GM21515 (cell line): ENCODE results near the gene SYCE3.

Experiments
- ATAC-seq: cut with Tn5 transposase; IDR thresholded peaks from one replicate; pipeline ENCODE4 v1.9.1; 2021; ENCODE audit not compliant: unreplicated experiment

SYCE3 gene

DNA sequence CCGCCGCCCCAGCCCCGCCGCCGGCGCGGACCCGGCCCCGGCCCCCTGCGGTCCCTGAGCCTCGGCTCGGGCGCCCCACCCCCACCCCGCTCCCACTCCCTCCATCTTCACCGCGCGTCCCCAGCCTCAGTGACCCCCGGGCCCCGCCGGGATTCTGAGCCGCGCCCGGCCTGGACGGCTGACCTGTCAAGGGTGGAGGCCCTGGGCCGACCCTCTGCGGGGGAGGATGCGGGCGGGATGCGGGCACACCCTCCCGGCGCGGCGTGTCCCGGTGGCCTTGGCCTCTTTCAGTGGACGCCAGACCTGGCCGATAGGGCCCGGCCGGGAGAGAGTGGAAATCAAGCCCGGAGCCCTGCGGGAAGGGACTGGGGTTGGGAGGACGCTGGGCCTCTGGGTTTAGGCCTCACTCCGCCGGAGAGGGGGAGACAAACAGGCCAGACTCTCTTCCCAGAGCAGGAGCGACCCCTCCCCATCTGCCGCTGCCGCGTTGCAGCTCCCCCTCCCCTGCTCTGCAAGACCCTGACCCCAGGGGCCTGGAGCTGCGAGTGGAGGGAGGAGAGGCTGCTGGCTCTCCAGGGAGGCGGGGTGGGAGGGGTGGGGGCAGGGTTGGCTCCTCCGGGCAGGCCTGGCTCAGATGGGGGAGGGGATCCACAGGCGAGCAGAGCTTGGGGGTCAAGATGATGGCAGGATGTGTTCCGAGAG lies 38.4 kb upstream of the SYCE3 start:
- ATAC-seq: no peak

DNA sequence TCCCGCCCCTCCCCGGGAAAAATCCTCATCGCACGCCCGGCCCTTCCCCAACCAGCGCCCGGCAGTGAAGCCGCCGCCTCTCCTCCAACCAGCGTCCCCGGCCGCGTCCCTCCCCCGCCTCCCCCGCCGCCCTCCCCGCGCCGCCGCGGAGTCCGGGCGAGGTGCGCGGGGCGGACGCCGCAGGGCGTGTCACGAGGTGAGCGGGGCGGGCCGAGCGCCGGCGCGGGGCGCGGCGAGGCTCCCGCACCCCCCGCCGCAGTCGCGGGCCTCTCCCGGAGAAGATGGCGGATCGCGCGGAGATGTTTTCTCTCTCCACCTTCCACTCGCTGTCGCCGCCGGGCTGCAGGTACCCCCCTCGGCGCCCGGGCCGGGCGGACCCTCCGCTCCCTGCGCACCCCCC lies 37.8 kb upstream of the SYCE3 start, which contains the start of gene MAPK8IP2:
Gene MAPK8IP2, plus strand, starts transcription at position 256 of the 400 bp plus-strand sequence. Its CDS starts 26 bp downstream, at position 282.
- no peak for ATAC-seq

DNA sequence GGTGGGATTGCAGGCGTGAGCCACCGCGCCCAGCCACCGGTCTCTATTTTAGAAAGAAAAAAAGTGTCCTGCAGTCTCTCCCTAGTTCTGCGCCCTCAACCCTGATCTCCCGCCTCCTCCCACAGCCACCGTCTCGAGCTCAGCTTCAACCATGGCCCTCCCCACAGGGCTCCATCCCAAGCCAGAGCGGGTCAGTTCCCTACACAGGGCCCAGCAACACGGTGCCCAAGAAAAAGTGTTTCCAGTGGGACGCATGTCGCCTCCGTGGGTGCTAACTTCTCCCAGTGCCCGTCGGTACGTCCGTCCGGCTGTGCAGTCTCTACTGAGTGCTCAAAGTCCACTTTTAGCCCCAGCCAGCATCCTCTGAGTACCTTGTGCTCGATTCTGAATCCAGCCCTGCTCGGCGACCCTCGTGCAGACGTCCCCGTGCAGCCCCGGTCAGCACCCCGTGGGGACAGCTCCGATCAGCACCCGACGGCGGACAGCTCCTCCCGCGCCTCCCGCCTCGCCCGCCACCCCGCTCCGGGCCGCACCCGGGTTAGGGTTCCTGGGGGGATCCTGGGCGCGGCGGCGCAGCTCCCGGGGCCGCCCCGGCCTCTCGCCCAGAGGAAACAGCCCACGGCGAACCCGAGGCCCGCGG lies 37.2 kb upstream of the SYCE3 start:
- no peak for ATAC-seq

DNA sequence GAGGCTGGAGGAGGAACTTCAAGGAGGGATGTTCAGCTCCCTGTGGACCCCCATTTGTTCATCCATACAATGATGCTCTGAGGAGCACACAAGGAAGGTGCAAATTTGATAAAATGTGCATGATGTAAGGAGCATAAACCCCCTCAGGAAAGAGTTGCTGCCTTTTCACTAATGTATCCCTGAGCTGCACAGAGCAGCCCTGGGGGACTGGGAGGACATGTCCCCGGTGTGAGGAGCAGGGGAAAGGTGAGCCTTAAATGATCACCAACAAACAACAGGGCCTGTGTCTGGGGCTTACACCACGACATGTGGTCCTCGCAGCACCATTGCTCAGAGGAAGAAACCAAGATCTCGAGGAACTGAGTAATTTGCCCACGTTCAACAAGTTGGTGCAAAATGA lies 34.4 kb upstream of the SYCE3 start:
- no peak for ATAC-seq

DNA sequence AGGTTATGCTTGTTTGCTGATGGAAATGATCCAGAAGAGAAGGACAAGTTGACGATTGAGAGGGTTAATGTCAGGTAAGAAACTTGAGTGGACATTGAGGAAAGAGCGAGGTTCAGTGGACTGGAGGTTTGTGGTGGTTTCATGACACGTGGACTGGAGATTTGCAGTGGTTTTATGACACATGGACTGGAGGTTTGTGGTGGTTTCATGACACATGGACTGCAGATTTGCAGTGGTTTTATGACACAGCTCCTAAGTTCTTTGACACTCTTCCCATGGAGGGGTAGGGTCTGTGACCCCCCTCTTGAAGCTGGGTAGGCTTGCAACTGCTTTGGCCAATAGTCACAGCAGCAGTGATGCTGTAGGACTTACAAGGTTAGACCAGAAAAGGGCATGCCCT lies 32.5 kb upstream of the SYCE3 start:
- no peak for ATAC-seq

DNA sequence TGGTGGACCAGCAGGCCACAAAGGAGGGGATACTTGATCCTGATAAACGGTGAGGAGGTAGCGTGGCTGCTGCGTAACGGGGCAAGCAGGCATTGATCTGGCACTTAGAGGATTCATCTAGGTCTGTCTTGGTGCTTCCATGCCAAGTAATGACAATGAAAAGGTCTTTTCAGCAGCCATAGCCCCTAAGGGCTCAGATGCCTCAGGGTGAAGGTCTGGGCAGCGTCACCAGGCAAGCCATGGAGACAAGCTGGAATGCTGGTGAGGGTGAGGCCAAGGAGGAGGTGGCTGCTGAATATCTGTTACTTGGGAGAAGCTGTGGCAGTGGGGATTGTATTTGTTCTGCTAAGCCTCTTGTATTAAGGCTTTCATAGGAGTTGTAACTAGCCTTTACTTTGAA lies 24.7 kb upstream of the SYCE3 start:
- ATAC-seq: no peak

DNA sequence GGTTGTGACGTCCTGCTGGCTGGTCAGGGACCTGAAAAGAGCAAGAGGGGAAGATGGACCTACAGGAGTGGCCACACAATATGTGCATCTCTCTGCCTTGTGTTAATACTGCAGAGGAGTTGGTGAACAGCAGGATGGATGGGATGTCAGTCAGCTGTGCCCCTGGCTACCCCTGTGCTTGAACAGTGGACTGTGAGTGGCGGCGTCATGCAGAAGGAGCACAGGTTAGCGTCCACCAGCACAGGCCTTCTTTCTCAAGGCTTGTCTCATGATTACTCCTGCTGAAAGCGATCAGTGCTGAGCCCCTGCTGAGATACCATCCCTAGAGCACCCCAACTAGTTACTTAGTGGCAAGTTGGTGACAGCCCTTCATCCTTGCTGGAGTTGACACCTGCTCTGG lies 23.7 kb upstream of the SYCE3 start:
- ATAC-seq: no peak

DNA sequence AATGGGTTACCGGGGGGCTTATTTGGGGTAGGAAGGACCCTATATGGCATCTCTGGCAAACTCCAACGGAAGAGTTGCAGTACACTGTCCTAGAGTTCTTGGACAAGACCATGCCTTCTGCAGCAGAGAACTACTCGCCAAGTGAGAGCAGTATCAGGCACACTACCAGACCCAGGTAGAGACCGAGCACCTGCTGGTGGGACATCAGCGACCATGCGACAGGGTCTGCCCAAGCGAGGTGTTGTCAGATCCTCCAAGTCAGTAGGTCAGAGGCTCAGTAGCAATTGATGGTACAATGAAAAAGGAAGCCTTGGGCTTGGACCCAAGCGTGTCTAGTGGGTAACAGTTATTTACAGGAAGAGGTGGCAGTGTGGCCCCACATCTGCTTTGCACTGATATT lies 23.1 kb upstream of the SYCE3 start:
- ATAC-seq: no peak

DNA sequence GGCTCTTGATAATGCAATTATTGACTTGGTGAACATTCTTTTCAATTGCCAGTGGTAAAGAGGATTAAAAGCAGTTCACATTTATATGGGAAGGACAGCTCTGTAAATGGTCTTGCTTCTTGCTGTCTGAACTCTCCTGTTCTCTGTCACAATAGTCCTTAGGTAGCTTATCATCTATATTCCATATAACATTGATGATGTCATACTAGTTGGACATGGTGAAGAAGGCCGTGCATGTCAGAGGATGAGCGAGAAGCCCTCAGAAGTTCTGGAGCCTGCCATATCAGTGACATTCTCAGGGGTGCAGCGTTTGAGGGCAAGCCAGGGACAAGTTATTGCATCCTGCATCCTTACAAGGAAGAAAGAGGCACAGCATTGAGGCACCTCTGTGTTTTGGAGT lies 22.5 kb upstream of the SYCE3 start:
- no peak for ATAC-seq

DNA sequence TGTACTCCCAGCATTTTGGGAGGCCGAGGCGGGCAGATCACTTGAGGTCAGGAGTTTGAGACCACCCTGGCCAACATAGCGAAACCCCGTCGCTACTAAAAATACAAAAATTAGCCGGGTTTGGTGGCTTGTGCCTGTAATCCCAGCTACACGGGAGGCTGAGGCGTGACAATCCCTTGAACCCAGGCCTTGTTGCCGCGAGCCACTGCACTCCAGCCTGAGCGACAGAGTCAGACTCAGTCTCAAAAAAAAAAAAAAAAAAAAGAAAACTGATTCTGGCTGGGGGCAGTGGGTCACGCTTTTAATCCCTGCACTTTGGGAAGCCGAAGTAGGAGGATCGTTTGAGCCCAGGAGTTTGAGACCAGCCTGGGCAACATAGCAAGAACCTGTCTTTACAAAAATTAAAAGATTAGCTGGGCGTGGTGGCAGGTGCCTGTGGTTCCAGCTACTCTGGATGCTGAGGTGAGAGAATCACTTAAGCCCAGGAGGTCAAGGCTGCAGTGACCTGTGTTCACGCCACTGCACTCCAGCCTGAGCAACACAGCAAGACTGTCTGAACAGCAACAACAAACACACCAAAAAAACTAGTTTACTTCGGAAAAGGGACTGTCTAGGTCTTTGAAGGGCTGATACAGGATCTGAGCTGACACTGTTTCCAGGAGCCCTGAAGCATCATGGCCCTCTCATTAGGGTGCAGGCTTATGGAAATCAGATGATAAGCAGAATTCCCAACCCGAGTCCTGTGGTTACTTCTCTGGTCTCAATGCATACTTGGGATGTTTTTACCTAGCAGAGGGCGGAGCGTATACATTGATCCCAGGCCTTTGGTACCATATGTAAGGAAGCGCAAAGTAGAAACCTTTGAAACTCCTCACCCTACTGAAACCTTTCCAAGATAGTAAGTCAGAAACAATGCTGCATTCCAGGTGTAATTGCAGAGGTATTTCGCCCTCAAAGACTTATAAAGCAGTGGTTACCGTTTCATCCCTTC lies 21.7 kb upstream of the SYCE3 start:
- no peak for ATAC-seq

DNA sequence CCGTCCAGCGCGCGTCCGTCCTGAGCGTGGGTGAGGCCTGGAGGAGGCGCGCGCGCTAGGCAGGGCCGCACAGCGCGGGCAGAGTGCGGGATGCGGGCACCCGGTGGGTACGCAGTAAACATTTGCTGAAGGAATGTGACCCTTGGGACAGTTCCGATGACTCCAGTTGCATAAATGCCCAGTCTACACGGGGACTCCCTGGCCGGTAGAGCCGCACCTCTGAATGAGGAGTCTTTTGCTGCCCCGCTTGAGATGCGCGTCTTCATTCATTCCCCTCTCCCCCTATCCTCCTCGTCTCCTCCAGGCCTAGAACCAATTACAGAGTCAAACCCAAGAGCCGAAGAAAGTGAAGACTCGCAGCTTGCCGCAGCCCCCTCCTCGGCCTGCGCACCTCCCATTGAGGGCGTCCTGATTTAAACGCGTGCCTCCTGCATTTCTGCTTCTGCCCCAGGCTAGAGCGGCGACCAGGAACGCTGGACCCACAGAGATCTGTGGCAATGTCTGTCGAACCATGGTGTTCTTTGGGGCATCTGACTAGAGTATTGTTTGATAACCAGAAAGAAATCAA lies 20.7 kb upstream of the SYCE3 start:
- ATAC-seq: peak; percentile 19

DNA sequence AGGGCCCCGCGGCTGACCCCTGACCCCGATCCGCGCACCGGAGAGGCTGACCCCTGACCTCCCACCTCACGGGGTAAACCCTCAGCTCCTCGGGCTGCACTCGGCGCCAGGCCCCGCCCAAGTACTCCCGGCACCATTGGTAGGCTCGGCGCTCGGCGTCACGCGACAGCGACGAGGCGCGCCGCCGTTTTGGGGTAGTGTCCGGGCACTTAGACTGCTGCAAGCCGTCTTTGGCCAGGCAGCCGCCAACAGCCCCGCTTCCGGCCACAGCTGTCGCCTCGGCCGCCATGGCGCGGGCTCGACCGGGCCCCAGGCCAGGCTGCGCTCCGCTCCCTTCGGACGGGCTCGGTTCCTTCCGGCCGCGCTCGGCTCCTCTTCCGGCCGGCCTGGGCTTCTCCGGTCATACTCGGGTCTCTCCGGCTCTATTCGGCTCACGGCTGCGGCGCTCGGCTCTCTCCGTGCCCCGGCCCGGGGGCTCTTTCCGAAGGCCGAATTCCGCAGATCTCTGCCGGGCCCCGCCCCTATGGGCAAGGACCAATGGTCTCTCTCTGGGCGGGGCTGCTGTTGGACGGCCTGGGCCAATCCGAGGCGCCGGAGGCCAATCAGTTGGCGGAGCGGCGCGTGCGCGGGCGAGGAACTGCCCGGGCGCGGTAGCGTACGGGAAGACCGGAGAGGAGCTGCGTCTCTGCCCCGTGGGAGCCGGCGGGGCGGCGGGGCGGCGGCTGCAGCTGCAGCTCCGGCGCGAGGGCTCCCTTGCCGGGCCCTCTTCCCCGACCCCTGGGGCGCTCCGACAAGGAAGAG lies 20.0 kb upstream of the SYCE3 start, which contains the start of gene CHKB:
Gene CHKB, minus strand, starts transcription at position 357 of the 801 bp plus-strand sequence. Its CDS starts 68 bp downstream, at position 289.
- ATAC-seq: peak; percentile 88

DNA sequence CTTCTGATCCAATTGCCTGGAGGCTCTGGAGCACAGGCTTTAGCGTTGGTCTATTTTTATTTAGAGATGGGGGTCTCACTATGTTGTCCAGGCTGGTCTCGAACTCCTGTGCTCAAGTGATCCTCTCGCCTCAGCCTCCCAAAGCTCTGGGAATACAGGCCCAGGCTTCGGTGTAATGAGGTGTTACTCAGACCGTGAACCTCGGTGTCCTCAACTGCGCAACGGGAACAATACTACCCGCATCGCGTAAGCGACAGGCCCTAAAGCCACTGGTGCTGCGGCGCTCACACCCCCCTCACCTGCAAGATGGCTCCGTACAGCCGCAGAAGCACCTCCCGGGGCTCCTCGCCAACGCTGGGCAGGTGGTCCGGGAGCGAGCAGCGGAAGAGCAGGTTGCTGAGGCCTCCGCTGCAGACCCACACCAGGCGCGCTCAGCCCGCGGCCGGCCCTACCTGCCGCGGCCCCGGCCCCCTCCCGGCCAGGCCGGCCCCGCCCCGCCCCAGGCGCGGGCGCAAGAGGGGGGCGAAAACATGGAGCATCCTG lies 19.3 kb upstream of the SYCE3 start:
- ATAC-seq: peak; percentile 11

DNA sequence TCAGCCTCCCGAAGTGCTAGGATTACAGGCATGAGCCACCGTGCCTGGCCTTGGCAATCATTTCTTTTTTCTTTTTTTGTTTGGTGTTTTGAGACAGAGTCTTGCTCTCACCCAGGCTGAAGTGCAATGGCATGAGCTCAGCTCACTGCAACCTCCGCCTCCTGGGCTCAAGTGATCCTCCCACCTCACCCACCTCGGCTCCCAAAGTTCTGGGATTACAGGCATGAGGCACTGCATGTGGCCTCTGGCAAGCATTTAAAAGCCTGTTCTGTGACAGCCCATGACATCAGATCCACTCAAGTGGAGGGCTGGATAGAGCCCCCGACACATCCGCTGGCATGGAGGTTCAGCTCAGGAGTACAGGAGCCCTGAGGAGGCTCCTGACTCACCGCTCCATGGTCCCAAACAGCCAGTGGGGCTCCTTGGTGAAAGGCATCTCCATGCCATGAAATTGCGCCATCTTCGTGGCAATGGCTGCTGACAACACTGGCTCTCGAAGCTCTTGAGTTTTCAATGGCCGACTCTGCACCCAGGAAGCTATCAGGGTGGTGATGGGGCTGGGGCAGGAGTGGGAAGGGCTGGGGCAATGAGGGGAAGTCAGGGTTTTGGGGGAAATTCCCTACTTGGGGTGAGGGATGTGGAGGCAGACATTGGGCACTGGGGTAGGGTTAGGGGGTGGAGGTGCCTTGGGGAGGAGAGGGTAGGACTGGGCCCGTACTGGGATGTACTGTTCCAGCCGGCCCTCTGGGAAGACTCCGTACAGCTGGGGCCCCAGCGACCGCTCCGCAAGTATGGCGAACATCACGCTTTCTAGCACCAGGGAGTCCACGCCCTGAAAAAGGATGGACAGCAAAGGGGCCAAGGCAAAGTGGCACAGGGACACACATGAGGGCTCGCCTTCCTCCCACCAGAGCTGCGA lies 18.6 kb upstream of the SYCE3 start:
- ATAC-seq: no peak

DNA sequence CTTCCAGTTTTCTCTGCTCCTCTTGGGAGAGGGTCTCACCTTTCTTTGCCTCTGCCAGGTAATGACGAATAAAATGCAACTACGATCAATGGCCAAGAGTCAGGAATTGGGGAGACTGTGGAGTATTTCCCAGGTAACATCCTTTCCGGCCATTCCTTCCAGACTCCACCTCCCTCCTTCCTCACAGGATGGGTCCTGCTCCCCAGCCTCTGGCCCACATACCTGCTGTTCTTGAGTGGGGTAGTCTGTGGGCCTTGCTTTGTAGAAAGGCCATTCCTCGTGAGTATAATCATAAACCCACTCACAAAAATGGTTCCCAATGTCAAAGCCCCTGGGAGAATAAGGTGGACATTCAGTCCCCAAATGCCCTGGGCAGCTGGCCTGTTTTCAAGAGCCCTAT lies 17.0 kb upstream of the SYCE3 start:
- ATAC-seq: no peak

DNA sequence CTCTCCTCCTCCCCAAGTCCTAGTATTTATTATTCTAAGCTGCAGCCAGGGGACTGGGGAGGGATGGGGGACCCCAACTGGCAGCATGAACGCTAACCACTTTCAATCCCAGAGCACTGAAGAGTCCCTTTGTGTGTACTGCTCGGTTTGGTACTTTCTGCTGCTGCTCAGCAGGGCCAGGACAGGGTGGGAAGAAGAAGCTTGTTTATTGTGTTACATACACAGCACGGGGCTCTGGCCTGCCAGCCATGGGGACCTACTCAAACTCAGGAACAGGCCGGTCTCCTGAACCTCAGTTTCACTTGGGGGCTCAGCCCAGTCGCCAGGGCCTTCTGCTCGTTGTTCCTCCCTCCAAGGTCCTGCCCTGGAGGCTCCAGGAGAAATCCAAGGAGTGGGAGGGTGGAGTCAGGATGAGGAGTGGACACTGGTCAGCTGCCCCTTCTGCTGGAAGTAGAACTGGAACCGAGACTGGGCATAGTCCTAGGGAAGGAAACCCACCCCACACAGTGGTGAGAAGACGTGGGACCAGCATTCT lies 16.1 kb upstream of the SYCE3 start:
- ATAC-seq: no peak

DNA sequence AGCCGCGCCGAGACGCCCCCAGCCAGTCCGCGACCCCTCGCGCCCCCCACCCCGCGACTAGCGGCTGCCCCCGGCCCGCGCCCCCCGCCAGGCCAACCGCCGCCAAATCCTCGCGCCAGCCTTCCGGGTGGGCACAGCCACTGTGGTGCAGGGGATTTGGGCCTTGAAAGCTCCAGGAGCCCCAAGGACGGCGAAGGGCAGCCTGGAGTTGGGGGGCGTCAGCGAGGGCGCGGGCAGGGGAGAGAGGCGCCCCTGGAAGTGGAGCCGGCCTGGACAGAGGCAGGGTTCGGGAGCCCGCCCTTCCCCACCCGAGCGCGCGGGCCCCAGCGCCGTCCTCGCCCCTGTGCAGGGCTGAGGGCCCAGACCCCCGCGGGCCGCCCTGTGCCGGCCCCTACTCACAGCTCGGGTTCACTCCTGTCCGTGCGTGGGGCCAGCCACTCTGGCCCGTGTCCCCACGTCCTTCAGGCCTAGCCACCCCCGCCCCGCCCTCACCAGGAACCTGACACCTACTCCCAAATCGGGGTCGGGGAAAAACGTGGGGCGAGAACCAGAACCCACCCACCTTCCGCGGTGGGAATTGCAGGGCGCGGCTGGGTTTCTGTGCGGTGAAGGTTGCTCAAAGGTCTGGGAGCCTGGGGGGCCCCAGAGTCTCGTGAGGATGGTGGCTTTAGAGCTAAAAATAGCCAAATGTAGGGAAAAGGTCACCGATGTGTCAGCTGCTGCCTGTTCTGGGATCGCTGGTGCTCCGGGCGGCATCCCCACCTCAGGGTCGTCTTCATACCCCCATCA lies 15.5 kb upstream of the SYCE3 start, which contains the start of gene CPT1B:
Gene CPT1B, minus strand, starts transcription at position 441 of the 789 bp plus-strand sequence. CDS start 512 bp downstream, outside the sequence.
- ATAC-seq: no peak

DNA sequence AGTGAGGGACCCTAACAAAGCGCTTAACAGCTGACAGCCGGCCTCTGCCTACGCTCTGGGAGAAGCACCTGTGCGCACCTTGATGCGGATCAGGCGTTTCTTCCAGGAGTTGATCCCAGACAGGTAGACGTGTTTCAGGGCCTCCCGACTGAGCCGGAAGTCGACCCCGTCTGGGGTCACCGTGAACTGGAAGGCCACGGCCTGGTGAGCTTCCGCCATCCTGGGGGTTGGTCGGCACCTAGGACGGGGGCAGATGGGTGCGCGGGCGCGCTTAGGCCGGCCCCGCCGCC lies 14.9 kb upstream of the SYCE3 start:
- ATAC-seq: no peak
